Measurements from ENCODE around the gene EPG5. TPM values are rescaled to one million over a fixed set of nuclear protein-coding genes. Genes with fewer than 3 reads are reported as not detected.

EPG5 gene
- total RNA-seq, 4 donors from 2014 or later: 39.1 to 105 (median 59.0) TPM

DNA sequence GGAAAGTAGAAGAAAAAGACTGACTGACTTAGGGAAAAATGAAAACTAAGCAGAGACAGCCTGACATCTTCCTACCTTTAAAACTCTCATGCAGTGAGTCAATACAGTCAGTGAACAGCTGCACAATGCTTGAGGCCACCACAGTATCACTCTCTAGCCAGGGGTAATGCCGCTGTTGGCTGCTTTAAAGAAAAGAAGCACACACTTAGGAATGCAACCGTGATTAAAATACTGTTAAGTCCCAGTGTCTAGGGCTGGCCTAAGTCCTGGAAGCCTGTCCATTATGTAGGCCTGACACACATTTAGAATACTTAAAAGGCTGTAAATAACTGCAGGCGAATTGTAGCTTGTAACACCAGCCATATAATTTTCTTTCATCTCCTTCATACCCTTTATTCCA, 91.0 kb downstream of the EPG5 start:
- TF ChIP-seq POLR2A (IDR thresholded peaks at IDR 0.05) (no peak), CTCF (IDR thresholded peaks at IDR 0.05) (no peak)
- intact Hi-C loops (cut with DNase I): loop anchor here (10.0 kb wide), 2 partner anchors 181 to 211 kb away; no protein-coding TSS in a partner anchor
- Histone ChIP-seq H3K4me1 (peaks cover 0 to 4% of the 10 kb centered on the region in 2 donors), H3K27me3 (no peaks in the 10 kb centered on the region), H3K36me3 (peaks cover 23 to 25% of the 10 kb centered on the region in 2 donors), H3K9me3 (no peaks in the 10 kb centered on the region), H3K4me3 (replicated peaks in 1 of 3) (no peak overlapping the region), H3K27ac (no peak overlapping the region)
- WGBS, 2 donors: 96 to 98% methylated on average over 3 of the region's 3 CpGs
- DNase-seq: no peak

DNA sequence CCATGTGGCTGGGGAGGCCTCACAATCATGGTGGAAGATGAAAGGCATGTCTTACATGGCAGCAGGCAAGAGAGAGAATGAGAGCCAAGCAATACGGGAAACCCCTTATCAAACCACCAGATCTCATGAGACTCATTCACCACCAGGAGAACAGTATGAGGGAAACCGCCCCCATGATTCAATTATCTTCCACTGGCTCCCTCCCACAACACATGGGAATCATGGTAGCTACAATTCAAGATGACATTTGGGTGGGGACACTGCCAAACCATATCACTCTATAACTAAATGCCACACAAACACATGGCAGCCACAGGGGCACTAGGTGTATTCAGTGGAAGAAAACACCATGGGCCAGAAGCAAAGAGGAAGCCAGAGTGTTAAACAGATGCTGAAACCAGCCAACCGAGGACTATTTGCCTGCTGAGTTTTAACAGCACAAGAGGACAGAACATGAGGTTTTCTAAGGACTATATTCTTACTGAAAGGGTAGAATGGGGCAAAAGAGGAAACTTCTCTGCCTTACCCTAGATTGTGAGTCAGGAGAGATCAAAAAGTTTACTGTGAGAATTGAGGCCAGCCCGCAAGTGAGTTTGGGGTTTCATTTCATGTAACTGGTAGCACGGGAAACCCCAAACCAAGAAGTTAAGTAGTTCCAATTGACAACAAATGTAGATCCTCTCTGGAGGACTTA, 92.5 kb downstream of the EPG5 start:
- WGBS, 2 donors: 86 to 92% methylated on average over 5 of the region's 5 CpGs
- intact Hi-C loops (cut with DNase I): loop anchor here (10.0 kb wide), 2 partner anchors 180 to 210 kb away; no protein-coding TSS in a partner anchor
- no peak overlapping the region for H3K4me3 ChIP-seq (replicated peaks in 1 of 3)
- H3K27me3 ChIP-seq: no peaks in the 10 kb centered on the region
- no peak overlapping the region for H3K27ac ChIP-seq
- peaks cover 26 to 28% of the 10 kb centered on the region in 2 donors for H3K36me3 ChIP-seq
- DNase-seq: no peak
- TF ChIP-seq CTCF (IDR thresholded peaks at IDR 0.05) (no peak), POLR2A (IDR thresholded peaks at IDR 0.05) (no peak)
- no peaks in the 10 kb centered on the region for H3K4me1 ChIP-seq
- no peaks in the 10 kb centered on the region for H3K9me3 ChIP-seq

GRCh38 chr18:45871431-45872084, 95.6 kb downstream of the EPG5 start:
- no peak overlapping the region for H3K27ac ChIP-seq
- intact Hi-C loops (cut with DNase I): loop anchor here (10.0 kb wide), 2 partner anchors 177 to 207 kb away; no protein-coding TSS in a partner anchor
- no peaks in the 10 kb centered on the region for H3K9me3 ChIP-seq
- 87 to 92% methylated on average over 5 of the region's 5 CpGs for WGBS, 2 donors
- no peak for DNase-seq
- TF ChIP-seq CTCF (IDR thresholded peaks at IDR 0.05) (no peak), POLR2A (IDR thresholded peaks at IDR 0.05) (no peak)
- H3K4me3 ChIP-seq (replicated peaks in 1 of 3): no peak overlapping the region
- no peaks in the 10 kb centered on the region for H3K4me1 ChIP-seq
- peaks cover 33 to 39% of the 10 kb centered on the region in 2 donors for H3K36me3 ChIP-seq
- H3K27me3 ChIP-seq: no peaks in the 10 kb centered on the region

DNA sequence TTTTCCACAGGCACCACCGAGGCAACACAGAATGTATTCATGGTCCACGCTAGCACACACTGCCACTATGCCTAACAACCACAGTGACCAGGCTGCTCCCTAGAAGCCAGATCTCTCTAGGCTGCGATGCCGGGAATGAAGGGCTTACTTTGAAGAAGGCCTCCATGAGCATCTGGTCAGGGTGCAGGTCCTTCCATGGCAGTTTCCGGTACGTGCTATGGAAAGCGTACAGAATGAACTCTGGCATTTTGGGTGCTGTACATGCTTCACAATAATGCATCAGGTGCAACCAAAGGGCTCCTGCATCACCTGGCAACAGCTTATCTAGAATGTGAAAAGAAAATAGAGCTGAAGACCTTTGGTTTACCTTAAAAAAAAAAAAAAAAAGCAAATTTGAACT, 96.7 kb downstream of the EPG5 start:
- Histone ChIP-seq H3K27ac (no peak overlapping the region), H3K9me3 (no peaks in the 10 kb centered on the region), H3K4me1 (no peaks in the 10 kb centered on the region), H3K36me3 (peaks cover 40 to 41% of the 10 kb centered on the region in 2 donors), H3K4me3 (replicated peaks in 1 of 3) (no peak overlapping the region), H3K27me3 (no peaks in the 10 kb centered on the region)
- DNase-seq: no peak
- WGBS, 2 donors: 92 to 94% methylated on average over 7 of the region's 7 CpGs
- TF ChIP-seq POLR2A (IDR thresholded peaks at IDR 0.05) (no peak), CTCF (IDR thresholded peaks at IDR 0.05) (no peak)
- intact Hi-C loops (cut with DNase I): loop anchor here (10.0 kb wide), 2 partner anchors 176 to 206 kb away; no protein-coding TSS in a partner anchor

DNA sequence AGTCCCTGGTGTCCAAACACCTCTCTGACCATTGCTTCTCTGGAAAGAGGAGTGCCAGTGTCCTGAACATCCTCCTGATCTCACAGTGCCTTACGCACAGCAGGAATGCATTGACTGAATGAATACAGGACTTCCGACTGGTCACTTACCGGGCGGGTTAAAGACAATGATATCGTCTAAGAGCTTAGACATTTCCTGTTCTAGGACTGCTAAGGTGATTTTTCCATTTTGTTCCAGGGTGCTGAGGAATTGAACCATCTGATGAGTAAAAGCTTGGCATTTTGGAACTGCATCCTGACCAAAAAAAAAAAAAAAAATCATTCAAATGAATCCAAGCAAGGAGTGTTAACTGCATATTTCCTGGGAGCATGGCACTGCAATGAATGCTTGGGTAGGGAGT, 101.7 kb downstream of the EPG5 start:
- Histone ChIP-seq H3K36me3 (peaks cover 42 to 49% of the 10 kb centered on the region in 2 donors), H3K4me1 (no peaks in the 10 kb centered on the region), H3K4me3 (replicated peaks in 1 of 3) (no peak overlapping the region), H3K27me3 (no peaks in the 10 kb centered on the region), H3K27ac (no peak overlapping the region), H3K9me3 (no peaks in the 10 kb centered on the region)
- intact Hi-C loops (cut with DNase I): no loop called here
- 97 to 98% methylated on average over 5 of the region's 5 CpGs for WGBS, 2 donors
- no peak for DNase-seq
- TF ChIP-seq CTCF (IDR thresholded peaks at IDR 0.05): no peak
- TF ChIP-seq POLR2A (IDR thresholded peaks at IDR 0.05): no peak
